GM12891 (cell line): Measurements from ENCODE around the gene GALNT18.

Experiments used
- POLR2A ChIP-seq: IDR thresholded peaks from 2 replicates; pipeline ENCODE4 v1.6.1; 2011; ENCODE audit warnings: low read depth, low read length, control low read depth
- POLR2AphosphoS5 ChIP-seq: IDR thresholded peaks from 2 replicates; pipeline ENCODE4 v1.6.1; 2011; ENCODE audit warnings: low read depth, low read length, control low read depth

DNA sequence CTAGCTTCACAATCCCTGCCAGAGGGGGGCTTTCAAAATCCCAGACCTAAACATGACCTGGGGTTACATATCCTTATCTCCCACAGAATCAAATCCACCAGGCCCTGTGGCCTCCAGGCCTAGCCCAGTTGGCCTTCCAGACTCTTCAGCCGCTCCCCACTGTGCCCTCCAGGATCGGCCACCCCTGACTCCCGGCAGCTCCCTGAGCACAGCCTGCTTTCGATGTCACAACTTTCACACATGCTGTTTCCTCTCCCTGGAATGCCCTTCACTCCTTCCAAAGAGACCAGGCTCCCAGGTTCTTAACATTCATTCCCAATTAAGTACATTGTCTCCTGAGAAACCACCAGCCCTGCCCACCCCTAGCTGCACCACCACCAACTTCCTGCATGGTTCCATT, 331.5 kb downstream of the GALNT18 start:
- TF ChIP-seq POLR2A (no peak), POLR2AphosphoS5 (no peak)
